GM18858 (cell line): Measurements from ENCODE around the gene TIMM23B.
"Not testable (repeated sequence)": the region's sequence is repeated elsewhere in the genome, so short reads cannot be mapped to it uniquely, and the experiment has no call there.

Source experiments
- ATAC-seq: cut with Tn5 transposase; IDR thresholded peaks from one replicate; pipeline ENCODE4 v1.9.1; 2021; ENCODE audit not compliant: unreplicated experiment

TIMM23B gene

GRCh38 chr10:49941447-49942338, at the start of gene TIMM23B, which contains the start of gene PARG:
TIMM23B (plus strand) TSS chr10:49942053; CDS start chr10:49942195, 142 bp downstream.
PARG (minus strand) TSS chr10:49942027; CDS start chr10:49941725, 302 bp downstream.
- peak; percentile 48 for ATAC-seq

DNA sequence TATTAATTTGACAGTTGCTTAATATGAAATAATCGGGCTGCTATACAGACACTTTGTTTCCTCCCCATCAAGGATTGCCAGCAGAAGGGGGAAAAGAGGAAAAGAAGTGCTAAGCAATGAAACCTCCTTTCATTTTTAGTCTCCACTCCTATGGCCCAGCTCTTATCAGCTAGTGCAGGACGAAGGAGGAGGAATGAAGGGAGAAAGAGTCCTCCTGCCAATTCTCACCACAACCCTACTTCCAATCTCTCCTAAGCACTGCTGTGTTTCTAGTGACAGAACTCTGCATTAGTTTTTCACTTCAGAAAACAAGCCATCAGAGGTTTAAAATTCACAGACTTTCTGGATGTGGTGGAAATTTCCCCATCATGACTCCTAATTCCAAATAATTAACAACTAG, 41.9 kb upstream of the TIMM23B start:
- not testable (repeated sequence) for ATAC-seq

DNA sequence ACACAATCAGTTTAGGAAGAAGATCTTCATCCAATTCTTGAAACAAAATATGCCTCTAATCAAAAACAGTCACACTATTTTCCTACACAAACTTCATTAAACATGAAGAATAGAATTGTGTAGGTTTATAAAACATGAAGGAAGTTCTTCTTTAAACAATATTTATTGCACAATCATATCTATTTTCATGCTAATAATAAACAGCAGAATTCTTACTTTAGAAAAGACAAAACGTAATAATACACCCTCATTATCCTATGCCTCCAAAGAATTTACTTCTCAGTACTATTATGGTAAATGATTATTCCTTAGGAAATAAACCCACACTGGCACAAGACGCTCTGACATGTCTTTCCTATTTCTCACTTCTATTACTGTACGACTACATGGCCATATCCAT, 41.4 kb upstream of the TIMM23B start:
- ATAC-seq: not testable (repeated sequence)

DNA sequence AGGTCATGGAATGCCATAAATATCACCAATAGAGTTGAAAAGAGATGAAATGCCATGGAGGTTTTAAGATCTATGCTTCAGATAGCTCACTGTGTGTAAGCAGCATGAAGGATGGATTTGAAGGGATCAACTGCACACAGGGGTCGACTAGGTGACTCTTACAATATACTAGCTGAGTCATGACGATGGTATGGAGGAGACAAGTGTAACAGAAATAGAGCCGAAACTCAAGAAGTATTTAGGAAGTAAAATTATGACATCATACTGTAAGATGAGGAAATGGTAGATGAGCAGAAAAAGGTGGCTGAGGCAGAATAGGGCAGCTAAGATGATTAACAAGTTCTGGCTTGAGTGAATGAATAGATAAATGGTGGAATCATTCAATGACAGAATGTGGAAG, 38.0 kb upstream of the TIMM23B start:
- not testable (repeated sequence) for ATAC-seq

- ATAC-seq: not testable (repeated sequence)
Observed at GRCh38 chr10:49908290-49909080, 33.4 kb upstream of the TIMM23B start.

- not testable (repeated sequence) for ATAC-seq
Observed at GRCh38 chr10:49910295-49910694, 31.6 kb upstream of the TIMM23B start.

GRCh38 chr10:49916451-49916850, 25.4 kb upstream of the TIMM23B start:
- not testable (repeated sequence) for ATAC-seq

- ATAC-seq: not testable (repeated sequence)
Observed at GRCh38 chr10:49917927-49918326, 23.9 kb upstream of the TIMM23B start.

DNA sequence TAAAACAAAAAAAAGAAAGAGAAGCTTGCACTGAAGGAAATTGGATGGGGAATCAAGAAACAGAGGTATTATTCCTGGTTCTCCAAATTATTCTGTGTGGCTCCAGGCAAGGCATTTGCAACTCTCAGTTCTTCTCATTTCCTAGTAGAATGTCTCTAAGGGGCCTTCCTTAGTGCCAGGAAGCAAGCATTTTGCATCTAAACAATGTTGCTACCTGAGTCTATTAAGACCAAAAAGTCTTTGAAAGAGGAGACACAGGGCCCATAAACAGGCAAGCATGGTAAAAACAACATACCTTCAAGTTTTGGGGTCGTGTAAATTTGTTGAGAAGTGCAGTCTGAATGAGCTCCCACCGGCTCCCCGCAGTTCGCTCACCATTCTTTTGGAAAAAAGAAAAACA, 19.8 kb upstream of the TIMM23B start:
- not testable (repeated sequence) for ATAC-seq

- ATAC-seq: not testable (repeated sequence)
Observed at GRCh38 chr10:49923572-49923971, 18.3 kb upstream of the TIMM23B start.

DNA sequence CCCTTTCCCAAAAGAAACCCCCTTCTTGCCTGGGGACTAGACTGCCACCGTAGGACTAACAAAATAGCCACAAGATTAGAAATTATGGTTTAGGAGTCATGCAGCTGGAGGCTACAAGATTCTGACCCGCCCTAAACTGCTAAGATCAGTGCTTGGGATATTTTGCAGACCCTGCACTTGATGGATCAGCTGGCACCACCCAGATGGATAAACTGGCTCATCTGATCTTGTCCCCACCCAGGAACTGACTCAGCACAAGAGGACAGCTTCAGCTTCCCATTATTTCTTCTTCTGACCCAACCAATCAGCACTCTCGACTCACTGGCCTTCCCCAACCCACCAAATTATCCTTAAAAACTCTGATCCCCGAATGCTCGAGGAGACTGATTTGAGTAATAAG, 10.6 kb upstream of the TIMM23B start:
- not testable (repeated sequence) for ATAC-seq

DNA sequence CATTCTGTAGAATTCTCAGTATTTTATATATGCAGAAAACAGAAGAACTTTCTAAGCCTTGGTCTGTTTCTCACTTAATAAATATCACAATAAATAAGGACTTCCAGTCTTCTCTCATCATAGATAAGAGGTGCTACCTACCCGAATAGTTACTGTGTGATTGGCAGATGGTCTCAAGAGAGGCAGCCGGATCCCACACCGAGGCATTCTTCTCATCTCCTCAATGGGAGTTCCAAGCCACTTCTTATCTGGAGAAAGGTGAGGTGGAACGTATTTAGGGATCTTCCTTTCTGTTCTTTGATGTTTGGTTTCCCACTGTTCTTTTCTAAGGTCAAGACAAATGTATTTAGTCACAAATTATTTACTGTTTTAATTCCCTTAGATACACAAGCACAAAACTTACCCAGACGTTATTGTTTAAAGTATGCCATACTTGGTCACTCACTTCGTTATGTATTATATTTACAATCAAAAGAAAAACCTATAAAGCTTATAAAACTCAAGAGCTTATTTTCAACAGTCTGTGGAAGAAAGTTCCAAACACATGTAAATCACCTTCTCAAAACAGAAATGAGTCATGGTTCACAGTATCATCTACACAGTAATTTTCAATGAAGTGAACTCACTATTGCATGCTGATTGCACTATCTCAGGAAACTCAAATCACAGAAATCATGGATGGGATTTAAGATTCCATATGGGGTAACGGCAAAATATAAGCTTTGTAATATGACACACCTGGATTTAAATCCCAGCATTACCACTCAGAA, 9.7 kb upstream of the TIMM23B start:
- ATAC-seq: not testable (repeated sequence)

- ATAC-seq: not testable (repeated sequence)
Observed at GRCh38 chr10:49942339-49942705, 469 bp downstream of the TIMM23B start.

DNA sequence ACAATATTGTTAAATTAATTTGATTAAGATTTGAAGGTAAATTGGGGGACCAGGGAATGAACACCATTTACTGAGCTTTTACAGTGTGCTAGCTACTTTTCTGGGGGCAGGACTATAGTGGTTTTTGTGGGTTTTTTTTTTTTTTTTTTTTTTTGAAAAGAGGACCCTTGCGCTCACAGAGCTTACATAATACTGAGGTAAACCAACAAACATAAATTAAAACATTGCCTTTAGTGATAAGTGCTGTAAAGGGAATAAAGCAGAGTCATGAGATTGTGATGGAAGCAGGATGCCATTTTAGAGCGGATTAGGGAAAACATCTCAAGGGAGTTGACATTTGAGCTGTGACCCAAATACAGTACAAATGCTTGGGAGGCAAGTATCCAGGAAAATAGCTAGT, 1.8 kb downstream of the TIMM23B start:
- not testable (repeated sequence) for ATAC-seq

DNA sequence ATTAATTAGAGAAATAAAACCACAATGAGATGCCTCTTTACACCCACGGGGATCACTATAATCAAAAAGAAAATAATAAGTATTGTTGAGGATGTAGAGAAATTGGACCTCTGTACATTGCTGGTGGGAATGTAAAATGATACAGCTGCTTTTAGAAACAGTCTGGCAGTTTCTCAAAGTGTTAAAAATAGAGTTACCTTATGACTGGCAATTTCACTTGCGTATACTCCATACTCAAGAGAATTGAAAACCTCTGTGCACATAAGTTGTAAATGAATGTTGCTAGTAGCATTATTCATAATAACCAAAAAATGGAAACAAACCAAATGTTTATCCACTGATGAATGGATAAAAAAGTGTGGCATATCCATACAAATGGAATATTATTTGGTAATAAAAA, 6.3 kb downstream of the TIMM23B start:
- ATAC-seq: peak; percentile 85

DNA sequence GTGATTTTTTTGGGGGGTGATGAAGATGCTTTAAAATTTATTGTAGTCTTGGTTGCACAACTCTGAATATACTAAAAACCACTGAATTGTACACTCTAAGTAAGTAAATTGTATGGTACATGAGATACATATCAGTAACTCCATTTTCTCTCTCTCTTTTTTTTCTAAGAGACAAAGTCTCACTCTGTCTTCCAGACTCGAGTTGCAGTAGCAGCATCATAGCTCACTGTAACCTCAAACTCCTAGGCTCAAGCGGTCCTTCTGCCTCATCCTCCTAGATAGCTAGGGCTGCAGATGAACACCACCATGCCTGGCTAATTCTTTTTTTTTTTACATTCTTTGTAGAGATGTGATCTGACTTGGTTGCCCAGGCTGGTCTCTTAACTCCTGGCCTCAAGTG, 6.9 kb downstream of the TIMM23B start:
- not testable (repeated sequence) for ATAC-seq

GRCh38 chr10:49952006-49952405, 10.2 kb downstream of the TIMM23B start:
- ATAC-seq: not testable (repeated sequence)

- ATAC-seq: not testable (repeated sequence)
Observed at GRCh38 chr10:49953122-49953521, 11.3 kb downstream of the TIMM23B start.

DNA sequence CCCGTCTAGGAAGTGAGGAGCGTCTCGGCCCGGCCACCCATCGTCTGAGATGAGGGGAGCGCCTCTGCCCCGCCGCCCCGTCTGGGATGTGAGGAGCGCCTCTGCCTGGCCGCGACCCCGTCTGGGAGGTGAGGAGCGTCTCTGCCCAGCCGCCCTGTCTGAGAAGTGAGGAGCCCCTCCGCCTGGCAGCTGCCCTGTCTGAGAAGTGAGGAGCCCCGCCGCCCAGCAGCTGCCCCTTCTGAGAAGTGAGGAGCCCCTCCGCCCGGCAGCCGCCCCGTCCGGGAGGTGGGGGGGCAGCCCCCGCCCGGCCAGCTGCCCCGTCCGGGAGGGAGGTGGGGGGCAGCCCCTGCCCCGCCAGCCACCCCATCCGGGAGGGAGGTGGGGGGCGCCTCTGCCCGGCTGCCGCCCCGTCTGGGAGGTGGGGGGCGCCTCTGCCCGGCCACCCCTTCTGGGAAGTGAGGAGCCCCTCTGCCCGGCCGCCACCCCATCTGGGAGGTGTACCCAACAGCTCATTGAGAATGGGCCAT, 28.5 kb downstream of the TIMM23B start:
- ATAC-seq: not testable (repeated sequence)

DNA sequence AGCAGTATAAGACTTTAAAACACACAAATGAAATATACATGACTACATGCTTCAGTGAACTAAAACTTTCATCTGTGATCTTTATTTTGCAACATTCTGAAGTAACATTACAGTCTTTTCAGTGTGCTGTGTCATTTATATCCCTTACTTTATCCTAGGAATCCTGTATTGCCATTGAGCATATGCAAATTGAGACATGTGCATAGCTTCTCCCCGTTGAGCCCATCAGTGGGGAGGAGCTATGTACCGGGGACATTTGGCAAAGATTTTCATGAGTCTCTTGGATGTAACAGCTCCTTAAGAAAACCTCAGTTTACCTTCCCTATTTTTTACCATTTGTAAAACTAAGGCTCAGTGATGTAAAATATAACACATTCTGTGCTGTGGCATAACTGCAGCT, 29.6 kb downstream of the TIMM23B start:
- not testable (repeated sequence) for ATAC-seq

GRCh38 chr10:49972094-49972493, 30.2 kb downstream of the TIMM23B start:
- ATAC-seq: not testable (repeated sequence)
